Measurements from ENCODE around the gene C7.
"Not testable (repeated sequence)": the region's sequence is repeated elsewhere in the genome, so short reads cannot be mapped to it uniquely, and the experiment has no call there.

The C7 gene

DNA sequence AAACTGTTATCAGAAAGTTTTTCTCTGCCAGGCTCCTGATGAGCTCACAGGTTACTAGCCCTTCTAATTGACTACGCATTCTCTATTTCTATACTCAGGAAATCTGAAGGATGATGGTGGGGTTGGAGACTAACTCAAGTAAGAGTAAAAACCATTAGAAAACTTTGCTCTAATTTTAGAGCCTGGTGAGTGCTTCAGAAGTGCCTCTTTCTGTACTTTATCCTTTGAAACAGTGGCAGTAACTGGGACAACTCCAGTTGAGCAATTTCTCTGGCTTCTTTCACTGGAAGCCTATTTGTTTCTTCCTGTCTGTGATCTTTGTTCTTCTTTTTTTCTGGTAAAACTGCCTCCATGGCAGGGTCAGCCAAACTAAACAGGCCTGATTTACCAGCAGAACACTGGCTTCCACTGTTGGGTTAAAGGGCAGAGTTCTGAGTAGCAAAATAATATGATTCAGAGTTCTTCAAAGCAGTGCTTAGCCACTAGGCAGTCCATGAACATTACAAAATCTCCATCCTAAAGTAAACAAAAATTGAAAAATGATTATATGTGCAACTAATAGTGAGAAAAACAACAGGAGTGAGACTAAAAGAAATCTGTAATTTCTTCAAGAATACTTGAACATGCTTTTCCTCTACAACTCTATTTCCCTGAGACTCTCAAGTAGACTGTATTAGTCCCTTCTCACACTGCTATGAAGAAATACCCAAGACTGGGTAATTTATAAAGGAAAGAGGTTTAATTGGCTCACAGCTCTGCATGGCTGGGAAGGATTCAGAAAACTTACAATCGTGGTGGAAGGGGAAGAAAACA, 82.1 kb downstream of the C7 start:
- no peak for DNase-seq (ENCODE audit: low read depth)

DNA sequence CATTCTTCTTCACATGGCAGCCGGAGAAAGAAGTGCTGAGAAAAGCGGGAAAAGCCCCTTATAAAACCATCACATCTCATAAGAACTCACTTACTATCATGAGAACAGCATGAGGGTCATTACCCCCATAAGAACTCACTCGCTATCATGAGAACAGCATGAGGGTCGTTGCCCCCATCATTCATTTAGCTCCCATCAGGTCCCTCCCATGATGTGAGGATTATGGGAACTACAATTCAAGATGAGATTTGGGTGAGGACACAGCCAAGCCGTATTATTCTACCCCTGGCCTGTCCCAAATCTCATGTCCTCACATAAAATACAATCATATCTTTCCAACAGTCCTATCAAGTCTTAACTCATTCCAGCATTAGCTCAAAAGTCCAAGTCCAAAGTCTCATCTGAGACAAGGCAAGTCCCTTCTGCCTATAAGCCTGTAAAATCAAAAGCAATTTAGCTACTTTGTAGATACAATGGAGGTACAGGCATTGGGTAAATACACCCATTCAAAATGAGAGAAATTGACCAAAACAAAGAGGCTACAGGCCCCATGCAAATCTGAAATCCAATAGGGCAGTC, 82.8 kb downstream of the C7 start:
- DNase-seq (ENCODE audit: low read depth), result no peak

DNA sequence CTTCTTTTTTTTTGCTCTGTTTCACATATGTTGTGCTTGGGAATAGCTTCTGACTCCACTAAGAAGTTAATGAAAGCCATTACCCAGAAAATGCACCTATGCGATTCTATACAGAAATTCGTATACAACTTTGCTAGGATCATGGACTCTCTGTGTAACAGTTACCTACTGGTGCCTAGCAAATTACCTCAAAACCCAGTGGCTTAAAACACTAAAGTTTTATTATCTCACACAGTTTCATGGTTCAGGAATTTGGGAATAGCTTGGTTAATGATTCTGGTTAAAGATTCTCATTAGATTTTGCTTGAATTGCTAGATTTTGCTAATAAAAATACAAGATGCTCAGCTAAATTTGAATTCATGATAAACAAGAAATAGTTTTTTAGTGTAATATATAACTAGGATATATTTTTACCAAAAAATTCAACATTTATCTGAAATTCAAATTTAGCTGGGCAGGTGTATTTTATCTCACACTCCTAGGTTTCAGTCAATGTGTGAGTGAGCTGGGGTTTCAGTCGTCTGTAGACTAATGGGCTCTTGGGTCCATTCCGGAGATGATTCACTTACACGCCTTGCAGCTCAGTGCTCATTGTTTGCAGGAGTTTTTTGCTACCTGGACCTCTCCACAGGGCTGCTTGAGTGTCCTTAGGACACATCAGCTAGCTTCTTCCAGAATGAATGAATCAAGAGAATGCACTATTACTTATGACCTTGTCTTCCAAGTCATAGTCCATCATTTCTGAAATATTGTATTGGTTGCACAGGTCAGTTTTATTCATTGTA, 86.7 kb downstream of the C7 start:
- no peak for DNase-seq (ENCODE audit: low read depth)

DNA sequence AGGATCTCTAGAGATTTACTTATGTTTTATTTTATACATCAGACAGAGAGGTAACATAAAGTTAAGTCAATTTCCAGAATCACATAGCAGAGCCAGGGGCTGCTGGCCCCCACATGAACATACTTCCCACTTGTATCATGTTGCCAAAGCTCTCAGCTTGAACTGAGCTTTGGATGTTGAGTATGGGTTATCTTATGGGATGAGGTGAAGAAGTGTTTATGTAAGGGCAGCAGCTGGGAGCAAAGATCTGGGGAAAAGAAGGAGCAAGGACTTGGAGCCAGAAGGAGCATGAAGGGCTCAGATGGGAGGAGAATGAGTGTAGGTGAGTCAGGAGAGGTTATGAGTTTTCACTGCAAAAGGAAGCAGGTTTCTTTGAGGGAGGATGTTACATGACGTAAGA, 89.8 kb downstream of the C7 start:
- DNase-seq (ENCODE audit: low read depth), result no peak

DNA sequence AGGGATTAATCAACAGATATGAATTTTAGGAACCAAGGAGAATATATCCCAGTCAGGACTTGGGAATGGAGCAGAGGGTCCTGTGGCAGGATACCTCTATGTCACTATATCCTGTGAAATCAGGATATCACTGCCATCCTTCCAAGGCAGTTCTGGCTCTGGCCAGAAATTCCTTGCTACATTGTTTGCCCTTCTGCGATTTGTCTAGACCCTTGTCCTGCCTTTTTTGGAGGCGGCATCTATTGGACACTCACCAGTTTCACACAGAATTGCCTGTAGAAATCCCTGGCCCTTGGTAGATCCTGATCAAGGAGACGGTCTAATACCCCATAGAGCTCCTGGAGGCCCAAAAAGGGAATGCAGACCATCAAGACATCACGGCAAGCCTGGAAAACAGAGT, 90.7 kb downstream of the C7 start:
- no peak for DNase-seq (ENCODE audit: low read depth)

DNA sequence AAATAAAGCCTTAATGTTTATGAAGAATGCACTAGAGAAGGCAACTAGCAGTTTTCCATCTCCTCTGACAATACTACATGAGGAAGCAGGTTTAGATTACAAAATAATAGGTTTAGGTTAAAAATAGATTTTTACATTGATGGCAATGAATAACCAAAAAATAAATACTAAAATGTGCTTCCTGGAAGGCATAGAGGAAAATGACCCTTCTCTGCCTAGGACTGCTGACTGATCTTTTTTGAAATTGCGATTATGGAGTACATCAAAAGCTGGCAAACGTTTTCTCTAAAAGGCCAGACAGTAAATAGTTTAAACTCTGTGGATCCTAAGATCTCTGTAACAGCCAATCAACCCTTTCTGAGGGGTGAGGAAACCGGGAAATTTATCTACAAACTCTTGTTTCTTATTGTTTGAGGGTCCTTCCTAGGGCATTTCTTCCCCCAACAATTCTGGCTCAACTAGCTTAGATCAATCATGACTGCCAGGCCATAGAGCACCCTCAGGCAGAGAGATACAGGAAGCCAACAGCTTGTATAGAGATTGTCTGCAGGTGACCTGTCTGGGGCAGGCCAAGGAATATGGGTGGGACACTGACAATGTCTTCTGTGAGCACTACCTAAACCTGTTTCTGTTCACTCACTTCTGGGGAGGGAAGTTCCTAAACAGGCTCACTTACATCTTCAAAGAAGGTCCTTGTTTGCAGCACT, 94.5 kb downstream of the C7 start:
- no peak for DNase-seq (ENCODE audit: low read depth)

DNA sequence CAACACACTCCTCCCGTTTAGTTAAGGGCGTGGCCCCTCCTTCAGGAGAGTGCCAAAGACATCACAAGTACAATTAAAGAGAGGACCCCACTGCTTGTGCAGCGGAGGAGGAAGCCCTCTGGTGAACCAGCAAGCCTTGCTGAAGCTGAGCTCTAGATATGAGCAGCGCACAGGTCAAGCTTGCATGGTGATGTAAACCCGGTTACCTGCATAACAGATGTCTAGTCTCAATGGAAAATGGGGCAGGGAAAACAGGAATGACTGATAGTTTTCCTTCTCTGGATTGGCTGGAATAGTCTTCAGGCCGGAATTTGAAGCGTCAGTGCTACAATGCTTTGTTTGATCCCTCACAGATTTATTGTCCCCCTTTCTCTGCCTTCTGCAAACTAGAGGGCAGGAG, 95.6 kb downstream of the C7 start:
- DNase-seq (ENCODE audit: low read depth), result no peak

DNA sequence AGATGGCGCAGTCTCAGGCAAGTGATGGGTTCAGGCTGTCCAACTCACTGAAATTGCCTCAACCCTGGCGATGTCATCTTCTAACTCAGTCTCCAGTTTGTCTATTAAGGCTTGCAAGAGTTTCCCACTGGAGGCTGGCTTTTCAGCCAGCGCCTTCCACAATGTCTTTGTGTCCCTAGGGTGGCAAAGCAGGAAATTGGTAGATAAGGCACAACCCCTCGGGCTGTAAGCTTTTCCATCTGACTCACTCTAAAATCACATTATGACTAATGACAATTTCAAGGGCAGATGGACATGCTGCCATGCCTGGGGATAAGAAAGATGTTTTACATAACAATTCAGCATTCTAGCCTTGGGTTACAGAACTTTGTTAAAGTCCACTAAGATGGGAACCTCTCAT, 99.9 kb downstream of the C7 start:
- DNase-seq (ENCODE audit: low read depth), result no peak

DNA sequence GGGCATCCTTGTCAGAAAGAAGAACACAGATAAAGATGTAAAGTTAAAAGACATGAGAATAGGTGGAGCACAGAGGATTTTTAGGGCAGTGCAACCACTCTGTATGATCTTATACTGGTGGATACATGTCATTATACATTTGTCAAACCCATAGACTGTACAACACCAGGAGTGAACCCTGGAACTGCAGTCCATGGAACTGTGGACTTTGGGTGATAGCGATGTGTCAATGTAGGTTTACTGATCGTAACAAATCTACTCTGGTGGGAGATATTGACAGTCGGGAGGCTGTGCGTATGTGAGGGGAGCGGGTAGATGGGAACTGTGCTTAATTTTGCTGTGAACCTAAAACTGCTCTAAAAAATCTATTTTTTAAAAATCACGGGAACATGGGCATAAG, 101.3 kb downstream of the C7 start:
- DNase-seq (ENCODE audit: low read depth), result no peak

DNA sequence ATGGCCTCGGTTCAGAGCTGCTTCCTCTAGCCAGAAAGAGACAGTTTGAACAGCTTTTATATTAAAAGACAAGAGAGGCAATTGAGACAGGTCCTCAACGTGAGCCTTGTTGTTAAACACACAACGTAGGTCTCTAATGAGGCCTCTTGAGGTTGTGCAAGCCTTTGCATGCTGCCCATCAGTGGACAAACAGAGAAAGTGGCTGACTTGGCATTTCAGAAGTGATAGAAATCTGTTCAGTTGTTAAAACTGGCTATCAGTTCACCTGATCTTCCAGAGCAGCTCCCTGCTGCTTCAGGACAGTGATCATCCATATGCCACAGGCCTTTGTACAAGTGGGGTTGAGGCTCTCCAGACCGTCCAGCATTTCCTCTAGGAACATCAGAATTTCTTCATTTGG, 103.0 kb downstream of the C7 start:
- DNase-seq (ENCODE audit: low read depth), result no peak

DNA sequence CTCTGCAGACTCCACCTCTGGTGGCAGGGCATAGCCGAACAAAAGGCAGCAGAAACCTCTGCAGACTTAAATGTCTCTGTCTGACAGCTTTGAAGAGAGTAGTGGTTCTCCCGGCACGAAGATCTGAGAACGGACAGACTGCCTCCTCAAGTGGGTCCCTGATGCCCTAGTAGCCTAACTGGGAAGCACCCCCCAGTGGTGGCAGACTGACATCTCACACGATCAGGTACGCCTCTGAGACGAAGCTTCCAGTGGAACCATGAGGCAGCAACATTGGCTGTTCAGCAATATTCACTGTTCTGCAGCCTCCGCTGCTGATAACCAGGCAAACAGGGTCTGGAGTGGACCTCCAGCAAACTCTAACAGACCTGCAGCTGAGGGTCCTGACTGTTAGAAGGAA, 113.3 kb downstream of the C7 start:
- DNase-seq (ENCODE audit: low read depth), result not testable (repeated sequence)
